ENCODE measurements around the gene RALY. TPM values are rescaled to one million over a fixed set of nuclear protein-coding genes. Genes with fewer than 3 reads are reported as not detected.

Gene RALY
- total RNA-seq, 2 donors from 2014 or later = 74.2 to 86.4 TPM

- H3K27ac ChIP-seq = peak overlapping the region in 1 of 2 donors; percentile 93
- H3K4me1 ChIP-seq = peaks cover 0 to 38% of the 10 kb centered on the region in 2 donors
Observed at GRCh38 chr20:34110025-34110744, 116.5 kb downstream of the RALY start.

DNA sequence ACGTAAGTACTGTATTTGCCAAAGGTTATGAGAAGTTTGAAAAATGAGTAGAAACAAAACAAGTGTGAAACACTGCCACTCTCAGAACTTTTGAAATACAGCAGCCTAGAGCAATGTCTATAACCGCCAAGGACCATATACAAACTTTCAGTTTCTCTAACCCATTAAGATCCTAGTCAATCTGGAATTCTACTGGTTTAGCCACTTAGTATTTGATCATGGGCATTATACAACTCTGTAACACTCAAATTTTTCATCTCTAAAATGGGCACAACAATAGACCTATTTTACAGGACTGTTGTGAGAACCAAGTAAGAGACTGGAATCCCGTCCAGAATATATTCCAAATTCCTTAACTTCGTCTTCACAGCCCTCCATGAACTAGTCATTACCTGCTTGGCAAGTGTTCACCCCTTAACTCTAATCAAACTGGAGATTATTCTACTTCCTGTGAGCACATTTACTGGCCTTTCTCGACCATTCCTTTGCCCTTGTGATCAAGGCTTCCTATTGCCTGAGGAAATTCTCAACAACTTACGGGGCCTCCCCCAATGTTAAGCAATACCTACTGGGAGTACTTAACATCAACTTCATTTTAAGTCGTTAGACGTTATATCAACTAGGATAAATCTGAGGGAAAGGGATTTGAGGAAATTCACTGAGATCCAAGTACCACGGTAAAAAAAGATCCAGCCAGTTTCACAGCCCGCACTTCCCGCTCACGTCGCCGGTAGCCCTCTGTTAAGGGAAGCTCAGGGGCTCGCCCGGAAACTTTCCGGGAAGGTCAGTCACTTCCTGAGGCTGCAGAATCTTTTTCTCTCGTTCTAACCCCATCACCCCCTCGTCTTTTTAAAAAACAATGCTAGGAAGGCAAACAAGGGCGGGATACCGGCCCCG lies 117.3 kb downstream of the RALY start:
- Histone ChIP-seq H3K27me3 (no peaks in the 10 kb centered on the region), H3K4me1 (peaks cover 0 to 38% of the 10 kb centered on the region in 2 donors), H3K9me3 (no peaks in the 10 kb centered on the region), H3K36me3 (no peaks in the 10 kb centered on the region), H3K4me3 (peak overlapping the region; percentile 76 to 98), H3K27ac (peak overlapping the region; percentile 93 to 98)
- TF ChIP-seq, protein P1, sequence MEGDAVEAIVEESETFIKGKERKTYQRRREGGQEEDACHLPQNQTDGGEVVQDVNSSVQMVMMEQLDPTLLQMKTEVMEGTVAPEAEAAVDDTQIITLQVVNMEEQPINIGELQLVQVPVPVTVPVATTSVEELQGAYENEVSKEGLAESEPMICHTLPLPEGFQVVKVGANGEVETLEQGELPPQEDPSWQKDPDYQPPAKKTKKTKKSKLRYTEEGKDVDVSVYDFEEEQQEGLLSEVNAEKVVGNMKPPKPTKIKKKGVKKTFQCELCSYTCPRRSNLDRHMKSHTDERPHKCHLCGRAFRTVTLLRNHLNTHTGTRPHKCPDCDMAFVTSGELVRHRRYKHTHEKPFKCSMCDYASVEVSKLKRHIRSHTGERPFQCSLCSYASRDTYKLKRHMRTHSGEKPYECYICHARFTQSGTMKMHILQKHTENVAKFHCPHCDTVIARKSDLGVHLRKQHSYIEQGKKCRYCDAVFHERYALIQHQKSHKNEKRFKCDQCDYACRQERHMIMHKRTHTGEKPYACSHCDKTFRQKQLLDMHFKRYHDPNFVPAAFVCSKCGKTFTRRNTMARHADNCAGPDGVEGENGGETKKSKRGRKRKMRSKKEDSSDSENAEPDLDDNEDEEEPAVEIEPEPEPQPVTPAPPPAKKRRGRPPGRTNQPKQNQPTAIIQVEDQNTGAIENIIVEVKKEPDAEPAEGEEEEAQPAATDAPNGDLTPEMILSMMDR (IDR thresholded peaks at IDR 0.05) = no peak
- no peak for DNase-seq (ENCODE audit: low spot score)

More at GRCh38 chr20:34110025-34110744, 116.5 kb downstream of the RALY start:
- Histone ChIP-seq H3K9me3 (no peaks in the 10 kb centered on the region), H3K4me3 (peak overlapping the region; percentile 76 to 98), H3K27me3 (no peaks in the 10 kb centered on the region), H3K36me3 (peaks cover 1% of the 10 kb centered on the region)
- DNase-seq (ENCODE audit: low spot score) = no peak
- TF ChIP-seq, protein P1 (IDR thresholded peaks at IDR 0.05) = no peak

DNA sequence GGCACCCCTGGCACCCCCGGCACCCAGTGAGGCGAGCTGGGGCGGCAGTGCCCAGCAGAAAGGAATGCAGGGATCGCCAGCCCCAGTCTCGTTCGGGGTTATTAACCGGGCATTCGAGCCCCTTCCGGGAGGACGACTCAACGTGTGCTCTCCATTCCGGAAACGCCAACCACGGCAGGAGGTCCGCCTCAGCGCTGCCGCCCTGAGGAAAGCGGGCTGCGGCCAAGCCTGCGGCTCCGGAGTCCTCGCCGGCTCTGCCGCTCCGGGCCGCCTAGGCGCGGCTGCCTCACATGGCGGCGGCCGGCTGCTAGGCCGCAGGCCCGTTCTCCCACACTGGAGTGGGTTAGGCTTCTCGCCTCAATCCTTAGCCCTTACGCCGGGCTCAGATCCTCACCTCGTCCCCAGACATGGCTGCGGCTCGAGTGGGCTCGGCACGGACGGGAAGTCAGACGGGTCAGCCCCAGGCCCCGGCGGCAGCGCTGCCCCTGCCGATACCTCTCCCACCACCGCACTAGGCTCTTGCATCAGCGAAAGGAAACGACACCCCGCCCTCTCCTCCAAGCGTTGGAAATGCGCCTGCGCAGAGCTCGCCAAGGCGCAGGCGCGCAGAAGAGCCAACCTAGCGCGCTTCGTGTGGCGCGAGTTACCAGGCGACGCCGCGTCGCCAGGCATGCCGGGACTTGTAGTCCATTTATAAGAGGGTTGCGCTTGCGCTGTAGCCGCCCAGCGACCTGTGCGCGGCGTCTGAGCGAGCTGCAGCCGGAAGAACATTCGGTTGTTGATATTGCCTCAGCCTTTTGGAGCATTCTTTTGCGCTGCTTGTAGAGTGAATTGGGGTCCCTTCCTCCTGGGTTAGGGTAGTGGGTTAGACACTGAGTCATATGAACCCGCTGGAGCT lies 118.2 kb downstream of the RALY start, which contains the start of gene EIF2S2:
EIF2S2 (minus strand) TSS at position 542 of the 898 bp plus-strand sequence; CDS start at position 409, 133 bp downstream.
- H3K9me3 ChIP-seq = no peaks in the 10 kb centered on the region
- H3K4me3 ChIP-seq = peak within 1 kb of the TSS; percentile 76 to 98
- peak within 1 kb of the TSS; percentile 93 to 98 for H3K27ac ChIP-seq
- TF ChIP-seq, protein P1 (IDR thresholded peaks at IDR 0.05) = no peak
- peak; percentile 98 for DNase-seq (ENCODE audit: low spot score)
- H3K36me3 ChIP-seq = no peaks in the 10 kb centered on the region
- H3K27me3 ChIP-seq = no peaks in the 10 kb centered on the region
- H3K4me1 ChIP-seq = peaks cover 0 to 35% of the 10 kb centered on the region in 2 donors

GRCh38 chr20:34112600-34113101 lies 118.9 kb downstream of the RALY start:
- peaks cover 0 to 31% of the 10 kb centered on the region in 2 donors for H3K4me1 ChIP-seq
- no peaks in the 10 kb centered on the region for H3K27me3 ChIP-seq
- TF ChIP-seq, protein P1 (IDR thresholded peaks at IDR 0.05) = no peak
- peak overlapping the region; percentile 76 to 98 for H3K4me3 ChIP-seq
- no peaks in the 10 kb centered on the region for H3K36me3 ChIP-seq
- no peaks in the 10 kb centered on the region for H3K9me3 ChIP-seq
- H3K27ac ChIP-seq = peak overlapping the region; percentile 93 to 98
- DNase-seq (ENCODE audit: low spot score) = peak; percentile 60

- peaks cover 0 to 12% of the 10 kb centered on the region in 2 donors for H3K4me1 ChIP-seq
- H3K36me3 ChIP-seq = no peaks in the 10 kb centered on the region
- DNase-seq (ENCODE audit: low spot score) = no peak
- no peaks in the 10 kb centered on the region for H3K9me3 ChIP-seq
- H3K27me3 ChIP-seq = no peaks in the 10 kb centered on the region
- TF ChIP-seq, protein P1 (IDR thresholded peaks at IDR 0.05) = no peak
- H3K27ac ChIP-seq = no peak overlapping the region
- H3K4me3 ChIP-seq = no peak overlapping the region
Observed at GRCh38 chr20:34114809-34115208, 121.1 kb downstream of the RALY start.
